ENCODE results near the gene FBXO44. TPM values are rescaled to one million over a fixed set of nuclear protein-coding genes. Genes with fewer than 3 reads are reported as not detected.

Gene FBXO44
- total RNA-seq, 2 experiments from 2014 or later: 18.1 to 20.4 TPM

GRCh38 chr1:11691302-11691914 is 36.7 kb downstream of the FBXO44 start, which contains the start of gene DRAXIN:
DRAXIN (plus strand) TSS chr1:11691710; CDS start chr1:11706259, 14,549 bp downstream.
- no peak for DNase-seq
- H3K4me1 Mint-ChIP-seq (ENCODE audit: low read depth): peaks cover 22% of the 10 kb centered on the region

DNA sequence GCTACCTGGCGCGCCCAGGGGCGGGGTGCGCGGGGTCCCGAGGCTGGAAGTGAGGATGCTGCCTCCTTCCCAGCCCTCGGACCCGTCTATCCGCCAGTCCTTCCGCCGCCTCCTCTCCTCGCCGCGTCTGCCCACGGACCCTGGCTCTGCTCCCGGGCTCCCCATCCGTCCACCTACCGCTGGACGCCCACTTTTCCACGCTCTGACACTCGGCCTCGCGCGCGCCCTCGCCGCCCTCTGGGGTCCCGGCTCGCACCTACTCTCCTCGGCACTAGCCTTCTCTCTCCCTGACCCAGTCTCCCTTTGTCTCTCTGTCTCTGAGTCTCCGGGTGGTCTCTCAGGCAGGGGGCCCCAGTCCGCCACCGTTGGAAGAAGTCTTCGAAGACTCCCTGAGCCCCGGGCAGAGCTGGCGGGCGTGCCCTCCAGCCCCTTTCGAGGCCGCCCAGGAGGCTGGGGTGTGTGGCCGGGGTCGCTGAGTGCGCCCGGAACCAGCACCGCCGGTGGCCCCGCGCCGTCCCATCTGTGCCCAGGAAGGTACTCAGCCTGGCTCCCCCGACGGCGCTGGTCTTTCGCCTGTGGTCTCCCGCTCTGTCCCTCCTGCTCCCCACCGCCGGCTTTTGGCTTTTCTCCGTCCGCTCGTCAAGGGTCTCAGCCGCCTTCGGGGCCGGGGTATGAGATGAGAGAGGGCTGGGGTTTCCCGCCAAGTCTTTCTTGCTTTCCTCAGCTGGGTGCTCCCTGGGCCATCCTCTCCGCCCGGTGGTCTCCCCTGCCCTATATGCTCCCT is 37.4 kb downstream of the FBXO44 start:
- TF ChIP-seq, protein P1, sequence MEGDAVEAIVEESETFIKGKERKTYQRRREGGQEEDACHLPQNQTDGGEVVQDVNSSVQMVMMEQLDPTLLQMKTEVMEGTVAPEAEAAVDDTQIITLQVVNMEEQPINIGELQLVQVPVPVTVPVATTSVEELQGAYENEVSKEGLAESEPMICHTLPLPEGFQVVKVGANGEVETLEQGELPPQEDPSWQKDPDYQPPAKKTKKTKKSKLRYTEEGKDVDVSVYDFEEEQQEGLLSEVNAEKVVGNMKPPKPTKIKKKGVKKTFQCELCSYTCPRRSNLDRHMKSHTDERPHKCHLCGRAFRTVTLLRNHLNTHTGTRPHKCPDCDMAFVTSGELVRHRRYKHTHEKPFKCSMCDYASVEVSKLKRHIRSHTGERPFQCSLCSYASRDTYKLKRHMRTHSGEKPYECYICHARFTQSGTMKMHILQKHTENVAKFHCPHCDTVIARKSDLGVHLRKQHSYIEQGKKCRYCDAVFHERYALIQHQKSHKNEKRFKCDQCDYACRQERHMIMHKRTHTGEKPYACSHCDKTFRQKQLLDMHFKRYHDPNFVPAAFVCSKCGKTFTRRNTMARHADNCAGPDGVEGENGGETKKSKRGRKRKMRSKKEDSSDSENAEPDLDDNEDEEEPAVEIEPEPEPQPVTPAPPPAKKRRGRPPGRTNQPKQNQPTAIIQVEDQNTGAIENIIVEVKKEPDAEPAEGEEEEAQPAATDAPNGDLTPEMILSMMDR (IDR thresholded peaks at IDR 0.05): no peak
- intact Hi-C loops (cut with micrococcal nuclease): no loop called here
- POLR2A ChIA-PET: interaction anchor here (1.3 to 1.6 kb wide), 3 partner anchors 10 to 216 kb away, joined by 4 to 7 read pairs (median 4); no protein-coding TSS in a partner anchor
- H3K4me1 Mint-ChIP-seq (ENCODE audit: low read depth): peaks cover 22% of the 10 kb centered on the region
- no peak for ATAC-seq
- H3K27ac Mint-ChIP-seq: no peak overlapping the region
- CTCF ChIA-PET: interaction anchor here (1.1 to 1.5 kb wide), 3 partner anchors 10 to 47 kb away, joined by 4 to 6 read pairs (median 5); no protein-coding TSS in a partner anchor
- peaks cover 36% of the 10 kb centered on the region for H3K27me3 Mint-ChIP-seq
- no peak for DNase-seq
- no peaks in the 10 kb centered on the region for H3K36me3 Mint-ChIP-seq (ENCODE audit: low read depth)
- H3K4me3 Mint-ChIP-seq: peak overlapping the region; percentile 53
- no peaks in the 10 kb centered on the region for H3K9me3 Mint-ChIP-seq

More at GRCh38 chr1:11691302-11691914, 36.7 kb downstream of the FBXO44 start, which contains the start of gene DRAXIN:
- Mint-ChIP-seq H3K27me3 (peaks cover 36% of the 10 kb centered on the region), H3K36me3 (ENCODE audit: low read depth) (no peaks in the 10 kb centered on the region), H3K9me3 (no peaks in the 10 kb centered on the region), H3K27ac (no peak within 1 kb of the TSS), H3K4me3 (peak within 1 kb of the TSS; percentile 53)
- intact Hi-C loops (cut with micrococcal nuclease): no loop called here
- ChIA-PET POLR2A (interaction anchor here (1.0 to 1.3 kb wide), 2 partner anchors 9 to 13 kb away, joined by 3 to 4 read pairs; no protein-coding TSS in a partner anchor), CTCF (interaction anchor here (2.2 kb wide), 1 partner anchor 28 kb away, joined by 8 read pairs; no protein-coding TSS in a partner anchor)
- no peak for ATAC-seq
- TF ChIP-seq, protein P1 (IDR thresholded peaks at IDR 0.05): no peak

GRCh38 chr1:11693024-11693590 is 38.4 kb downstream of the FBXO44 start:
- intact Hi-C loops (cut with micrococcal nuclease): no loop called here
- TF ChIP-seq, protein P1 (IDR thresholded peaks at IDR 0.05): no peak
- ChIA-PET POLR2A (interaction anchor here (0.9 to 1.6 kb wide), 3 partner anchors 11 to 611 kb away, joined by 3 to 7 read pairs (median 4); no protein-coding TSS in a partner anchor), CTCF (interaction anchor here (1.1 to 1.7 kb wide), 5 partner anchors 11 to 47 kb away, joined by 4 to 6 read pairs (median 4); no protein-coding TSS in a partner anchor)
- no peak overlapping the region for H3K4me3 Mint-ChIP-seq
- peaks cover 26% of the 10 kb centered on the region for H3K4me1 Mint-ChIP-seq (ENCODE audit: low read depth)
- peak; percentile 89 for ATAC-seq
- DNase-seq: peak; percentile 84
- no peak overlapping the region for H3K27ac Mint-ChIP-seq
- no peaks in the 10 kb centered on the region for H3K9me3 Mint-ChIP-seq
- no peaks in the 10 kb centered on the region for H3K36me3 Mint-ChIP-seq (ENCODE audit: low read depth)
- H3K27me3 Mint-ChIP-seq: peaks cover 31% of the 10 kb centered on the region

GRCh38 chr1:11693917-11694316 is 39.2 kb downstream of the FBXO44 start:
- H3K4me3 Mint-ChIP-seq: no peak overlapping the region
- peaks cover 28% of the 10 kb centered on the region for H3K4me1 Mint-ChIP-seq (ENCODE audit: low read depth)
- H3K27ac Mint-ChIP-seq: no peak overlapping the region
- intact Hi-C loops (cut with micrococcal nuclease): no loop called here
- no peak for DNase-seq
- CTCF ChIA-PET: interaction anchor here (1.3 to 3.0 kb wide), 3 partner anchors 17 to 44 kb away, joined by 4 to 13 read pairs (median 4); no protein-coding TSS in a partner anchor
- H3K36me3 Mint-ChIP-seq (ENCODE audit: low read depth): no peaks in the 10 kb centered on the region
- TF ChIP-seq, protein P1 (IDR thresholded peaks at IDR 0.05): no peak
- ATAC-seq: no peak
- peaks cover 29% of the 10 kb centered on the region for H3K27me3 Mint-ChIP-seq
- H3K9me3 Mint-ChIP-seq: no peaks in the 10 kb centered on the region
- POLR2A ChIA-PET: interaction anchor here (0.9 to 2.1 kb wide), 5 partner anchors 12 to 612 kb away, joined by 3 to 11 read pairs (median 4); partner anchors contain the start of gene FBXO6
